Sigmoid colon (tissue), 7 donors: ENCODE data around the gene DHRS4. TPM values are rescaled to one million over a fixed set of nuclear protein-coding genes. Genes with fewer than 3 reads are reported as not detected.

Experiments
- DNase-seq: peaks from one replicate; pipeline ENCODE4 v3.0.0-alpha.2; 2019
- H3K27ac ChIP-seq, 4 donors: fragments of 200-600 bp; sonication (generic); one replicate each; pipeline ENCODE4 v1.5.1; 2016 to 2019; ENCODE audit warnings: mild to moderate bottlenecking in 1 of 4
- H3K27me3 ChIP-seq, 3 donors: fragments of 200-600 bp; sonication (generic); one replicate each; pipeline ENCODE4 v1.5.1; 2019; ENCODE audit warnings: mild to moderate bottlenecking in 1 of 3
- H3K36me3 ChIP-seq, 4 donors: fragments of 200-600 bp; sonication (generic); one replicate each; pipeline ENCODE4 v1.5.1; 2016 to 2019
- H3K4me1 ChIP-seq, 4 donors: fragments of 200-600 bp; sonication (generic); one replicate each; pipeline ENCODE4 v1.5.1; 2017 to 2019
- H3K4me3 ChIP-seq, 4 donors: fragments of 200-600 bp; sonication (generic); one replicate each; pipeline ENCODE4 v1.5.1; 2017 to 2019; ENCODE audit warnings: mild to moderate bottlenecking in 2 of 4, moderate library complexity in 1 of 4
- H3K9me3 ChIP-seq, 4 donors: fragments of 200-600 bp in 3 of 4; sonication (generic) in 3 of 4; one replicate each; pipeline versions ENCODE4 v1.5.1 to v1.6.1; 2013 to 2019
- CTCF ChIP-seq, 4 experiments: fragments of 450-650 bp in 3 of 4; fragments of 200-600 bp in 1 of 4; IDR thresholded peaks; one replicate each; pipeline ENCODE4 v1.5.1; 2016 to 2019; ENCODE audit warnings: antibody characterized with exemption in 4 of 4, mild to moderate bottlenecking in 3 of 4, moderate library complexity in 2 of 4
- EP300 ChIP-seq, 4 donors: sonication (generic); formaldehyde crosslinking; IDR thresholded peaks; one replicate each; pipeline ENCODE4 v1.6.1; 2017; ENCODE audit warnings: antibody characterized with exemption in 4 of 4
- POLR2A ChIP-seq, 2 donors: fragments of 450-650 bp; IDR thresholded peaks; one replicate each; pipeline ENCODE4 v1.6.1; 2016; ENCODE audit warnings: antibody characterized with exemption in 2 of 2, mild to moderate bottlenecking in 2 of 2, moderate library complexity in 2 of 2
- POLR2AphosphoS5 ChIP-seq, 4 donors: sonication (generic); formaldehyde crosslinking; IDR thresholded peaks; one replicate each; pipeline ENCODE4 v1.6.1; 2017; ENCODE audit warnings: antibody characterized with exemption in 4 of 4
- WGBS, 2 donors: extraction: QIAGEN DNeasy Blood & Tissue Kit; methylation state at CpG; one replicate each; pipeline ENCODE4 v1.1.7; 2013; 5-methylcytosine and 5-hydroxymethylcytosine counted together
- intact Hi-C: fragments of 100-400 bp; cut with DNase I; formaldehyde crosslinking; loops from one replicate; pipeline ENCODE4 v1.15.1; 2023
- polyA plus RNA-seq, 3 donors: library from polyadenylated mRNA; stranded (reverse); fragments of 200-250 nt; gene quantifications; one replicate each; pipeline ENCODE4 v1.2.3, GENCODE V29; 2013
- total RNA-seq, 4 donors: library from RNA; depleted of rRNA; stranded (reverse); fragments of >200 nt; gene quantifications; one replicate each; pipeline ENCODE4 v1.1.0, GENCODE V29; 2016
- donor health status: healthy with polysubstance abuse.
- donor health status: Bipolar disorder and iron deficiency.
- donor health status: healthy.

DHRS4 gene
- total and polyA plus RNA-seq, 7 donors: 23.8 to 87.1 (median 52.4) TPM

- H3K27ac ChIP-seq: no peak overlapping the region
- 88 to 98% methylated on average over 2 of the region's 2 CpGs for WGBS, 2 donors
- H3K4me1 ChIP-seq: peaks cover 0 to 9% (median 2%) of the 10 kb centered on the region in 4 donors
- no peak overlapping the region for H3K4me3 ChIP-seq
- TF ChIP-seq POLR2AphosphoS5 (IDR thresholded peaks at IDR 0.05) (no peak), EP300 (IDR thresholded peaks at IDR 0.05) (no peak), POLR2A (IDR thresholded peaks at IDR 0.05) (no peak), CTCF (IDR thresholded peaks at IDR 0.05) (no peak)
- H3K9me3 ChIP-seq: no peaks in the 10 kb centered on the region
- DNase-seq: no peak
- no peaks in the 10 kb centered on the region for H3K27me3 ChIP-seq
- intact Hi-C loops: no loop called here
- H3K36me3 ChIP-seq: peaks cover 0 to 13% (median 2%) of the 10 kb centered on the region in 4 donors
Measured at GRCh38 chr14:23937203-23937602, 16.4 kb upstream of the DHRS4 start.

- no peak for DNase-seq
Measured at GRCh38 chr14:23938823-23939222, 14.7 kb upstream of the DHRS4 start.

GRCh38 chr14:23939607-23940326 is 13.8 kb upstream of the DHRS4 start:
- peaks cover 0 to 13% (median 2%) of the 10 kb centered on the region in 4 donors for H3K36me3 ChIP-seq
- H3K4me1 ChIP-seq: no peaks in the 10 kb centered on the region
- intact Hi-C loops: no loop called here
- no peaks in the 10 kb centered on the region for H3K27me3 ChIP-seq
- no peaks in the 10 kb centered on the region for H3K9me3 ChIP-seq
- TF ChIP-seq POLR2A (IDR thresholded peaks at IDR 0.05) (no peak), EP300 (IDR thresholded peaks at IDR 0.05) (no peak), POLR2AphosphoS5 (IDR thresholded peaks at IDR 0.05) (no peak), CTCF (IDR thresholded peaks at IDR 0.05) (no peak)
- no peak for DNase-seq
- WGBS, 2 donors: 82 to 85% methylated on average over 3 of the region's 3 CpGs
- no peak overlapping the region for H3K4me3 ChIP-seq
- no peak overlapping the region for H3K27ac ChIP-seq

More at GRCh38 chr14:23938823-23939222, 14.7 kb upstream of the DHRS4 start:
- Histone ChIP-seq H3K27ac (no peak overlapping the region), H3K36me3 (peaks cover 0 to 13% (median 2%) of the 10 kb centered on the region in 4 donors), H3K27me3 (no peaks in the 10 kb centered on the region), H3K9me3 (no peaks in the 10 kb centered on the region), H3K4me3 (no peak overlapping the region), H3K4me1 (no peaks in the 10 kb centered on the region)
- 69 to 88% methylated on average over 1 of the region's 1 CpG for WGBS, 2 donors
- no peak for TF ChIP-seq EP300 (IDR thresholded peaks at IDR 0.05)
- no peak for TF ChIP-seq POLR2A (IDR thresholded peaks at IDR 0.05)
- no peak for TF ChIP-seq POLR2AphosphoS5 (IDR thresholded peaks at IDR 0.05)
- no peak for TF ChIP-seq CTCF (IDR thresholded peaks at IDR 0.05)
- intact Hi-C loops: no loop called here

GRCh38 chr14:23941230-23941629 is 12.3 kb upstream of the DHRS4 start:
- H3K36me3 ChIP-seq: peaks cover 0 to 13% (median 2%) of the 10 kb centered on the region in 4 donors
- H3K27ac ChIP-seq: no peak overlapping the region
- H3K27me3 ChIP-seq: no peaks in the 10 kb centered on the region
- DNase-seq: no peak
- intact Hi-C loops: no loop called here
- H3K4me3 ChIP-seq: no peak overlapping the region
- WGBS, 2 donors: 43 to 96% methylated on average over 3 of the region's 3 CpGs
- TF ChIP-seq POLR2A (IDR thresholded peaks at IDR 0.05) (no peak), POLR2AphosphoS5 (IDR thresholded peaks at IDR 0.05) (no peak), EP300 (IDR thresholded peaks at IDR 0.05) (no peak), CTCF (IDR thresholded peaks at IDR 0.05) (no peak)
- no peaks in the 10 kb centered on the region for H3K4me1 ChIP-seq
- H3K9me3 ChIP-seq: no peaks in the 10 kb centered on the region
